Right ventricle myocardium superior (tissue), 1 donor: ENCODE measurements around the gene NPEPL1. TPM values are rescaled to one million over a fixed set of nuclear protein-coding genes. Genes with fewer than 3 reads are reported as not detected.
"Not testable (repeated sequence)": the region's sequence is repeated elsewhere in the genome, so short reads cannot be mapped to it uniquely, and the experiment has no call there.

ENCODE experiments used
- ATAC-seq: fragments of 200-7000 bp; cut with Tn5 transposase; one replicate; pipeline ENCODE4 v1.9.1; 2020; ENCODE audit warnings: mild to moderate bottlenecking; ENCODE audit not compliant: poor library complexity
- DNase-seq: peaks from one replicate; pipeline ENCODE4 v3.0.0-alpha.2; 2020
- intact Hi-C: fragments of 100-400 bp; cut with DNase I; formaldehyde crosslinking; loops from one replicate; pipeline ENCODE4 v1.11.2; 2022
- total RNA-seq: library from RNA; stranded (reverse); fragmentation: NEBNext Ultra II Directional; extraction: Animal tissue kit (Norgen Biotek cat#: 25700); gene quantifications from one replicate; pipeline ENCODE4 v1.2.1, GENCODE V29; 2021
- donor health status: DM: no; HTN: yes; CAD: no; lungs with severe emphysema.

Gene NPEPL1
- total RNA-seq, 1 donor from 2014 or later, result 24.4 TPM

GRCh38 chr20:58748618-58749017 lies 56.0 kb downstream of the NPEPL1 start:
- DNase-seq (no peak), ATAC-seq (no peak)
- intact Hi-C loops, result no loop called here

- no peak for DNase-seq
- ATAC-seq, result no peak
- intact Hi-C loops, result no loop called here
Measured at GRCh38 chr20:58749098-58749769, 56.6 kb downstream of the NPEPL1 start.

- intact Hi-C loops, result no loop called here
- ATAC-seq (no peak), DNase-seq (no peak)
Measured at GRCh38 chr20:58749979-58750378, 57.4 kb downstream of the NPEPL1 start.

- intact Hi-C loops, ATAC-seq, DNase-seq: not testable (repeated sequence)
Measured at GRCh38 chr20:58750706-58751105, 58.1 kb downstream of the NPEPL1 start.

- ATAC-seq, result no peak
- no peak for DNase-seq
- intact Hi-C loops, result no loop called here
Measured at GRCh38 chr20:58751979-58752378, 59.4 kb downstream of the NPEPL1 start.

GRCh38 chr20:58752565-58752964 lies 60.0 kb downstream of the NPEPL1 start:
- DNase-seq (no peak), ATAC-seq (no peak)
- intact Hi-C loops, result no loop called here

- ATAC-seq, result no peak
- intact Hi-C loops, result no loop called here
Measured at GRCh38 chr20:58753267-58753921, 60.8 kb downstream of the NPEPL1 start.

GRCh38 chr20:58753922-58754551 lies 61.4 kb downstream of the NPEPL1 start:
- no peak for ATAC-seq
- DNase-seq, result no peak
- intact Hi-C loops, result no loop called here

More at GRCh38 chr20:58753267-58753921, 60.8 kb downstream of the NPEPL1 start:
- DNase-seq, result no peak

GRCh38 chr20:58754584-58754983 lies 62.0 kb downstream of the NPEPL1 start:
- intact Hi-C loops, result no loop called here
- ATAC-seq, result no peak
- DNase-seq, result no peak

- intact Hi-C loops, result no loop called here
- DNase-seq (no peak), ATAC-seq (no peak)
Measured at GRCh38 chr20:58755062-58755697, 62.6 kb downstream of the NPEPL1 start.

- ATAC-seq (no peak), DNase-seq (no peak)
- intact Hi-C loops, result no loop called here
Measured at GRCh38 chr20:58755766-58756449, 63.3 kb downstream of the NPEPL1 start.

- DNase-seq (no peak), ATAC-seq (no peak)
- intact Hi-C loops, result no loop called here
Measured at GRCh38 chr20:58756450-58756775, 63.8 kb downstream of the NPEPL1 start.

GRCh38 chr20:58757647-58758046 lies 65.0 kb downstream of the NPEPL1 start:
- DNase-seq, ATAC-seq, intact Hi-C loops: not testable (repeated sequence)

GRCh38 chr20:58759947-58760346 lies 67.3 kb downstream of the NPEPL1 start:
- DNase-seq, result no peak
- intact Hi-C loops, result no loop called here
- no peak for ATAC-seq

- intact Hi-C loops, result no loop called here
- no peak for ATAC-seq
- DNase-seq, result no peak
Measured at GRCh38 chr20:58760856-58761255, 68.3 kb downstream of the NPEPL1 start.

- intact Hi-C loops, result no loop called here
- ATAC-seq (no peak), DNase-seq (no peak)
Measured at GRCh38 chr20:58762120-58762519, 69.5 kb downstream of the NPEPL1 start.

GRCh38 chr20:58763076-58763475 lies 70.5 kb downstream of the NPEPL1 start:
- DNase-seq (no peak), ATAC-seq (no peak)
- intact Hi-C loops, result no loop called here
